ENCODE measurements around the gene IL1F10.

The IL1F10 gene, protein sequence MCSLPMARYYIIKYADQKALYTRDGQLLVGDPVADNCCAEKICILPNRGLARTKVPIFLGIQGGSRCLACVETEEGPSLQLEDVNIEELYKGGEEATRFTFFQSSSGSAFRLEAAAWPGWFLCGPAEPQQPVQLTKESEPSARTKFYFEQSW

GRCh38 chr2:113067681-113068080 lies at the start of gene IL1F10:
Gene IL1F10 (plus strand): TSS chr2:113067970. CDS start chr2:113072739, 4,769 bp downstream.
- H3K4me3 ChIP-seq (replicated peaks; ENCODE audit: low read depth, low read length), result no peak within 1 kb of the TSS
- H3K27me3 ChIP-seq (replicated peaks; ENCODE audit: control insufficient read depth, insufficient read depth, low read length), result no peaks in the 10 kb centered on the region
- H3K36me3 ChIP-seq (ENCODE audit: control insufficient read depth, insufficient read depth, low read length), result no peaks in the 10 kb centered on the region
- no peak for TF ChIP-seq CTCF (IDR thresholded peaks at IDR 0.05; ENCODE audit: insufficient read depth, low read length, poor library complexity, severe bottlenecking)
- no peak for DNase-seq (ENCODE audit: extremely low read depth, insufficient read length)

DNA sequence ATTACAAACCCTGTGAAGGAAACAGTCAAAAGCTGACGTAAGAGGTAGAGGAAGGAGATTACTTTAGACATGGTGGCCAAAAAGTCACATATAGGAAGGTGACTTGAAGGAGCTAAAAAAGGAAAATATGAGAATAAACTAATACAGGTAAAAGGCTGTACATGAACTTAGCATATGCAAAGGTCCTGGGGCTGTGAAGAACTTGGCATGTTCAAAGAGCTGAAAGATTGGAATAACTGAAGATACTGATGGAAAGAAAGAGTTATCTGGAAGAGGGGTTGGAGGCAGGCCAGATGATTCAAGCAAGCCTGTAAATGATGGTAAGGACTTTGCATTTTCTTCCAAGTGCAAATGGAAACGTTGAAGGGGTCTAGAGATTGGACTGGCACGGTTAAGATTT lies 49.3 kb upstream of the IL1F10 start:
- no peaks in the 10 kb centered on the region for H3K27me3 ChIP-seq (replicated peaks; ENCODE audit: control insufficient read depth, insufficient read depth, low read length)
- no peak for TF ChIP-seq CTCF (IDR thresholded peaks at IDR 0.05; ENCODE audit: insufficient read depth, low read length, poor library complexity, severe bottlenecking)
- no peak for DNase-seq (ENCODE audit: extremely low read depth, insufficient read length)

DNA sequence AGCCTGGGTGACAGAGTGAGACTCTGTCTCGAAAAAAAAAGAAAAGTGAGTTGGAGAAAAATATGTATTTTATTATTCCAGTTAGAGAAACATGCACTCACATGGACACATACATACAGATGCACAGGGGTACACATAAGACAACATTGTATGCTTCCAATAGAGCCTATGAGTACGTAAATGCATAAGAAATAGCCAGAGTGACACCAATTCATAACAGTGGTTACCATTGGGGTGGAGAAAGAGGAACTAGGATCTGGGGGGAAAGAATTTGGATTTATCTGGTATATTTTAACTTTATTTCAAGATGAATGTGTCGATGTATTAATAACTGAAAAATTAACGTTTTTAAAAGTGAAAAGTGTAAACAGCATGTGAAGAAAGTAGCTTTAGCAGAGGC lies 46.5 kb upstream of the IL1F10 start:
- peaks cover 2% of the 10 kb centered on the region; the same call in 1 of the 2 replicates for H3K27me3 ChIP-seq (replicated peaks; ENCODE audit: control insufficient read depth, insufficient read depth, low read length)
- no peaks in the 10 kb centered on the region for H3K36me3 ChIP-seq (ENCODE audit: control insufficient read depth, insufficient read depth, low read length)
- no peak for DNase-seq (ENCODE audit: extremely low read depth, insufficient read length)
- no peak overlapping the region for H3K4me3 ChIP-seq (replicated peaks; ENCODE audit: low read depth, low read length)
- no peak for TF ChIP-seq CTCF (IDR thresholded peaks at IDR 0.05; ENCODE audit: insufficient read depth, low read length, poor library complexity, severe bottlenecking)

More for the DNA sequence above, 49.3 kb upstream of the IL1F10 start:
- H3K36me3 ChIP-seq (ENCODE audit: control insufficient read depth, insufficient read depth, low read length), result no peaks in the 10 kb centered on the region
- H3K4me3 ChIP-seq (replicated peaks; ENCODE audit: low read depth, low read length), result no peak overlapping the region

DNA sequence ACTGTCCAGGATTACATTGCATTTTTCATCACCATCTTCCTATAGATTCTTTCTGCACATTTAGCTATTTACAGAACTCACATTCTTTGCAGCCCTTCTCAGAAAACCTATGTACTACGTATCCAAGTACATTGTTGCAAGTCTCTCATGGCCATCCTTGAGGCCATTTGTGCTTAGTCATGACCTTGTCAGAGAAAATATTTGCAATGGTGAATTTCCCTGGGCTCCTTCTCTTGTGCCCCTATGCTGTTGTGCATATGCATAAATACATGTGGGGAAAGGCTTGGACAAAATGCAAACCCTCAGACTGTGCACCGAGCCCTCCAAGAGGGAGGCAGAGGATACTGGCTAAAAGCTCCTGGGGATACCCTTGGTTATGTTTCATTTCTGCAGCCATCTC lies 43.0 kb upstream of the IL1F10 start:
- H3K4me3 ChIP-seq (replicated peaks; ENCODE audit: low read depth, low read length), result no peak overlapping the region
- H3K36me3 ChIP-seq (ENCODE audit: control insufficient read depth, insufficient read depth, low read length), result no peaks in the 10 kb centered on the region
- TF ChIP-seq CTCF (IDR thresholded peaks at IDR 0.05; ENCODE audit: insufficient read depth, low read length, poor library complexity, severe bottlenecking), result no peak
- H3K27me3 ChIP-seq (replicated peaks; ENCODE audit: control insufficient read depth, insufficient read depth, low read length), result peaks cover 2% of the 10 kb centered on the region; the same call in 1 of the 2 replicates
- no peak for DNase-seq (ENCODE audit: extremely low read depth, insufficient read length)

GRCh38 chr2:113025737-113026136 lies 42.0 kb upstream of the IL1F10 start:
- H3K27me3 ChIP-seq (replicated peaks; ENCODE audit: control insufficient read depth, insufficient read depth, low read length), result peaks cover 2% of the 10 kb centered on the region; the same call in 1 of the 2 replicates
- no peak overlapping the region for H3K4me3 ChIP-seq (replicated peaks; ENCODE audit: low read depth, low read length)
- TF ChIP-seq CTCF (IDR thresholded peaks at IDR 0.05; ENCODE audit: insufficient read depth, low read length, poor library complexity, severe bottlenecking), result no peak
- H3K36me3 ChIP-seq (ENCODE audit: control insufficient read depth, insufficient read depth, low read length), result no peaks in the 10 kb centered on the region
- DNase-seq (ENCODE audit: extremely low read depth, insufficient read length), result no peak

- Histone ChIP-seq H3K27me3 (replicated peaks; ENCODE audit: control insufficient read depth, insufficient read depth, low read length) (peaks cover 2% of the 10 kb centered on the region; the same call in 1 of the 2 replicates), H3K36me3 (ENCODE audit: control insufficient read depth, insufficient read depth, low read length) (no peaks in the 10 kb centered on the region), H3K4me3 (replicated peaks; ENCODE audit: low read depth, low read length) (no peak overlapping the region)
- TF ChIP-seq CTCF (IDR thresholded peaks at IDR 0.05; ENCODE audit: insufficient read depth, low read length, poor library complexity, severe bottlenecking), result no peak
- DNase-seq (ENCODE audit: extremely low read depth, insufficient read length), result no peak
These were observed 40.1 kb upstream of the IL1F10 start for GRCh38 chr2:113027691-113028090.
